Adipocyte (in vitro differentiated cells): ENCODE measurements around the gene MBP.

Experiments
- DNase-seq: peaks from one replicate; pipeline ENCODE4 v3.0.0-alpha.2; 2015; ENCODE audit warnings: low read depth
- H3K27me3 ChIP-seq: replicated peaks from 2 replicates; pipeline ENCODE4 v1.7.0; 2013; ENCODE audit warnings: mild to moderate bottlenecking, low read length, moderate library complexity; ENCODE audit not compliant: control insufficient read depth, insufficient read depth
- H3K36me3 ChIP-seq: 2 replicates; pipeline ENCODE4 v1.7.0; 2013; ENCODE audit warnings: low read length, mild to moderate bottlenecking, moderate library complexity; ENCODE audit not compliant: control insufficient read depth, insufficient read depth, severe bottlenecking
- H3K4me1 ChIP-seq: 2 replicates; pipeline ENCODE4 v1.7.0; 2013; ENCODE audit warnings: mild to moderate bottlenecking, low read length, moderate library complexity; ENCODE audit not compliant: control insufficient read depth, insufficient read depth
- H3K4me3 ChIP-seq: 2 replicates; pipeline ENCODE4 v1.7.0; 2013; ENCODE audit warnings: mild to moderate bottlenecking, low read length, moderate library complexity
- H3K9ac ChIP-seq: 2 replicates; pipeline ENCODE4 v1.7.0; 2013; ENCODE audit warnings: mild to moderate bottlenecking, low read length, moderate library complexity
- H3K9me3 ChIP-seq: 2 replicates; pipeline ENCODE4 v1.7.0; 2013; ENCODE audit warnings: mild to moderate bottlenecking, low read length, moderate library complexity; ENCODE audit not compliant: control insufficient read depth

MBP gene

GRCh38 chr18:77000527-77000926, 132.1 kb downstream of the MBP start:
- DNase-seq = peak; percentile 76
- Histone ChIP-seq H3K9ac (peak overlapping the region; percentile 64), H3K27me3 (no peaks in the 10 kb centered on the region), H3K36me3 (no peaks in the 10 kb centered on the region), H3K9me3 (no peaks in the 10 kb centered on the region), H3K4me3 (peak overlapping the region; percentile 78), H3K4me1 (no peaks in the 10 kb centered on the region)

- H3K27me3 ChIP-seq = no peaks in the 10 kb centered on the region
- DNase-seq = no peak
- no peaks in the 10 kb centered on the region for H3K9me3 ChIP-seq
- no peak overlapping the region for H3K4me3 ChIP-seq
- no peaks in the 10 kb centered on the region for H3K36me3 ChIP-seq
- no peaks in the 10 kb centered on the region for H3K4me1 ChIP-seq
- no peak overlapping the region for H3K9ac ChIP-seq
Observed at GRCh38 chr18:76999077-76999476, 133.5 kb downstream of the MBP start.

GRCh38 chr18:76997951-76998808, 134.4 kb downstream of the MBP start:
- H3K27me3 ChIP-seq = no peaks in the 10 kb centered on the region
- no peak overlapping the region for H3K4me3 ChIP-seq
- DNase-seq = no peak

GRCh38 chr18:76996429-76996828, 136.2 kb downstream of the MBP start:
- Histone ChIP-seq H3K9me3 (no peaks in the 10 kb centered on the region), H3K27me3 (no peaks in the 10 kb centered on the region), H3K36me3 (no peaks in the 10 kb centered on the region), H3K4me1 (no peaks in the 10 kb centered on the region), H3K9ac (no peak overlapping the region), H3K4me3 (no peak overlapping the region)
- DNase-seq = no peak

More at GRCh38 chr18:76997951-76998808, 134.4 kb downstream of the MBP start:
- Histone ChIP-seq H3K9me3 (no peaks in the 10 kb centered on the region), H3K4me1 (no peaks in the 10 kb centered on the region), H3K36me3 (no peaks in the 10 kb centered on the region), H3K9ac (no peak overlapping the region)

GRCh38 chr18:76995896-76996295, 136.7 kb downstream of the MBP start:
- H3K4me3 ChIP-seq = no peak overlapping the region
- H3K27me3 ChIP-seq = no peaks in the 10 kb centered on the region
- H3K9ac ChIP-seq = no peak overlapping the region
- H3K4me1 ChIP-seq = no peaks in the 10 kb centered on the region
- no peaks in the 10 kb centered on the region for H3K9me3 ChIP-seq
- no peaks in the 10 kb centered on the region for H3K36me3 ChIP-seq
- no peak for DNase-seq

- no peaks in the 10 kb centered on the region for H3K27me3 ChIP-seq
- H3K9ac ChIP-seq = no peak overlapping the region
Observed at GRCh38 chr18:76994086-76994654, 138.4 kb downstream of the MBP start.

GRCh38 chr18:76993573-76993972, 139.0 kb downstream of the MBP start:
- no peak for DNase-seq
- no peaks in the 10 kb centered on the region for H3K4me1 ChIP-seq
- no peaks in the 10 kb centered on the region for H3K27me3 ChIP-seq
- no peaks in the 10 kb centered on the region for H3K9me3 ChIP-seq
- H3K4me3 ChIP-seq = no peak overlapping the region
- H3K9ac ChIP-seq = no peak overlapping the region
- no peaks in the 10 kb centered on the region for H3K36me3 ChIP-seq

More at GRCh38 chr18:76994086-76994654, 138.4 kb downstream of the MBP start:
- Histone ChIP-seq H3K4me1 (no peaks in the 10 kb centered on the region), H3K4me3 (no peak overlapping the region), H3K9me3 (no peaks in the 10 kb centered on the region), H3K36me3 (no peaks in the 10 kb centered on the region)
- DNase-seq = no peak

GRCh38 chr18:76993085-76993382, 139.5 kb downstream of the MBP start:
- Histone ChIP-seq H3K9ac (no peak overlapping the region), H3K36me3 (no peaks in the 10 kb centered on the region), H3K9me3 (no peaks in the 10 kb centered on the region), H3K4me1 (no peaks in the 10 kb centered on the region), H3K4me3 (no peak overlapping the region), H3K27me3 (no peaks in the 10 kb centered on the region)
- no peak for DNase-seq

GRCh38 chr18:76992226-76993084, 140.1 kb downstream of the MBP start:
- Histone ChIP-seq H3K36me3 (no peaks in the 10 kb centered on the region), H3K9me3 (no peaks in the 10 kb centered on the region), H3K9ac (no peak overlapping the region), H3K4me1 (no peaks in the 10 kb centered on the region), H3K27me3 (no peaks in the 10 kb centered on the region), H3K4me3 (no peak overlapping the region)
- DNase-seq = no peak

- H3K4me1 ChIP-seq = no peaks in the 10 kb centered on the region
- H3K4me3 ChIP-seq = no peak overlapping the region
- no peaks in the 10 kb centered on the region for H3K36me3 ChIP-seq
- DNase-seq = no peak
- H3K9me3 ChIP-seq = no peaks in the 10 kb centered on the region
- H3K27me3 ChIP-seq = no peaks in the 10 kb centered on the region
- H3K9ac ChIP-seq = no peak overlapping the region
Observed at GRCh38 chr18:76991021-76991688, 141.4 kb downstream of the MBP start.
